Activated T-cell treated with anti-CD3 and anti-CD28 coated beads, Interleukin-2, amount 50 U/mL, for 4 hours (primary cell): ENCODE data around the gene LTB4R. TPM values are rescaled to one million over a fixed set of nuclear protein-coding genes. Genes with fewer than 3 reads are reported as not detected.
"Not testable (repeated sequence)": the region's sequence is repeated elsewhere in the genome, so short reads cannot be mapped to it uniquely, and the experiment has no call there.

Experiments
- ATAC-seq, 2 donors: fragments of 200-7000 bp; cut with Tn5 transposase; one replicate each; pipeline ENCODE4 v1.10.0; 2021
- DNase-seq: peaks from one replicate; pipeline ENCODE4 v3.0.0-alpha.2; 2020
- H3K27me3 Mint-ChIP-seq: one replicate; pipeline ENCODE4 v1.8.0; 2021; ENCODE audit warnings: low read depth, mixed read lengths
- H3K36me3 Mint-ChIP-seq: one replicate; pipeline ENCODE4 v1.8.0; 2022; ENCODE audit warnings: mixed read lengths; ENCODE audit not compliant: insufficient read depth
- H3K4me1 Mint-ChIP-seq: one replicate; pipeline ENCODE4 v1.8.0; 2021; ENCODE audit warnings: low read depth, mixed read lengths
- H3K4me3 Mint-ChIP-seq: one replicate; pipeline ENCODE4 v1.8.0; 2021; ENCODE audit warnings: mild to moderate bottlenecking, moderate library complexity, mixed read lengths
- H3K9me3 Mint-ChIP-seq: one replicate; pipeline ENCODE4 v1.8.0; 2021; ENCODE audit warnings: mixed read lengths
- total RNA-seq, 3 donors: library from RNA; stranded (reverse); gene quantifications; one replicate each; pipeline ENCODE4 v1.2.1, GENCODE V29; 2021

LTB4R gene
- total RNA-seq, 3 donors from 2014 or later, result 7.0 to 8.0 (median 7.8) TPM

- no peaks in the 10 kb centered on the region for H3K36me3 Mint-ChIP-seq
- no peak for ATAC-seq
- H3K4me1 Mint-ChIP-seq, result peaks cover 49% of the 10 kb centered on the region
- no peak overlapping the region for H3K4me3 Mint-ChIP-seq
- DNase-seq, result no peak
- H3K27me3 Mint-ChIP-seq, result no peaks in the 10 kb centered on the region
- H3K9me3 Mint-ChIP-seq, result no peaks in the 10 kb centered on the region
These were observed 5.3 kb downstream of the LTB4R start for GRCh38 chr14:24316597-24316950.

- peaks cover 41% of the 10 kb centered on the region for H3K4me1 Mint-ChIP-seq
- no peaks in the 10 kb centered on the region for H3K36me3 Mint-ChIP-seq
- DNase-seq (no peak), ATAC-seq (peak; percentile 42 to 47)
- H3K27me3 Mint-ChIP-seq, result no peaks in the 10 kb centered on the region
- no peak overlapping the region for H3K4me3 Mint-ChIP-seq
- no peaks in the 10 kb centered on the region for H3K9me3 Mint-ChIP-seq
These were observed 6.0 kb downstream of the LTB4R start for GRCh38 chr14:24317141-24317928.

- H3K9me3 Mint-ChIP-seq, result no peaks in the 10 kb centered on the region
- H3K4me3 Mint-ChIP-seq, result no peak overlapping the region
- no peaks in the 10 kb centered on the region for H3K36me3 Mint-ChIP-seq
- H3K27me3 Mint-ChIP-seq, result no peaks in the 10 kb centered on the region
- ATAC-seq, result no peak
- DNase-seq, result no peak
- peaks cover 8% of the 10 kb centered on the region for H3K4me1 Mint-ChIP-seq
These were observed 10.1 kb downstream of the LTB4R start for GRCh38 chr14:24321212-24321975.

GRCh38 chr14:24322672-24323071 lies 11.4 kb downstream of the LTB4R start:
- Mint-ChIP-seq H3K4me3 (no peak overlapping the region), H3K36me3 (no peaks in the 10 kb centered on the region), H3K27me3 (no peaks in the 10 kb centered on the region), H3K4me1 (peaks cover 8% of the 10 kb centered on the region), H3K9me3 (no peaks in the 10 kb centered on the region)
- no peak for DNase-seq
- ATAC-seq, result no peak

GRCh38 chr14:24323341-24323740 lies 12.0 kb downstream of the LTB4R start:
- Mint-ChIP-seq H3K4me1 (peaks cover 11% of the 10 kb centered on the region), H3K9me3 (no peaks in the 10 kb centered on the region), H3K27me3 (no peaks in the 10 kb centered on the region), H3K36me3 (no peaks in the 10 kb centered on the region), H3K4me3 (no peak overlapping the region)
- DNase-seq, result no peak
- no peak for ATAC-seq

GRCh38 chr14:24324024-24324423 lies 12.7 kb downstream of the LTB4R start:
- no peaks in the 10 kb centered on the region for H3K9me3 Mint-ChIP-seq
- DNase-seq, result no peak
- peaks cover 3% of the 10 kb centered on the region for H3K27me3 Mint-ChIP-seq
- no peak overlapping the region for H3K4me3 Mint-ChIP-seq
- H3K4me1 Mint-ChIP-seq, result peaks cover 18% of the 10 kb centered on the region
- no peaks in the 10 kb centered on the region for H3K36me3 Mint-ChIP-seq
- ATAC-seq, result no peak

GRCh38 chr14:24325041-24325530 lies 13.8 kb downstream of the LTB4R start:
- ATAC-seq (no peak), DNase-seq (no peak)
- Mint-ChIP-seq H3K9me3 (no peaks in the 10 kb centered on the region), H3K4me3 (no peak overlapping the region), H3K36me3 (no peaks in the 10 kb centered on the region), H3K27me3 (peaks cover 3% of the 10 kb centered on the region), H3K4me1 (peaks cover 26% of the 10 kb centered on the region)

GRCh38 chr14:24325963-24326362 lies 14.7 kb downstream of the LTB4R start:
- DNase-seq (no peak), ATAC-seq (no peak)
- Mint-ChIP-seq H3K9me3 (no peaks in the 10 kb centered on the region), H3K4me3 (no peak overlapping the region), H3K27me3 (peaks cover 3% of the 10 kb centered on the region), H3K36me3 (no peaks in the 10 kb centered on the region), H3K4me1 (peaks cover 33% of the 10 kb centered on the region)

- Mint-ChIP-seq H3K27me3 (peaks cover 4% of the 10 kb centered on the region), H3K36me3 (no peaks in the 10 kb centered on the region), H3K4me1 (peaks cover 43% of the 10 kb centered on the region), H3K9me3 (no peaks in the 10 kb centered on the region), H3K4me3 (no peak overlapping the region)
- DNase-seq (no peak), ATAC-seq (no peak)
These were observed 16.0 kb downstream of the LTB4R start for GRCh38 chr14:24327303-24327702.

- ATAC-seq, H3K27me3 Mint-ChIP-seq, H3K4me3 Mint-ChIP-seq, DNase-seq, H3K36me3 Mint-ChIP-seq, H3K9me3 Mint-ChIP-seq: not testable (repeated sequence)
- H3K4me1 Mint-ChIP-seq, result peaks cover 47% of the 10 kb centered on the region
These were observed 16.6 kb downstream of the LTB4R start for GRCh38 chr14:24327914-24328313.

GRCh38 chr14:24329073-24329663 lies 17.9 kb downstream of the LTB4R start:
- Mint-ChIP-seq H3K4me3 (no peak overlapping the region), H3K9me3 (no peaks in the 10 kb centered on the region), H3K4me1 (peaks cover 59% of the 10 kb centered on the region)

GRCh38 chr14:24329736-24330135 lies 18.4 kb downstream of the LTB4R start:
- ATAC-seq, result peak in 1 of 2 donors; percentile 50
- no peaks in the 10 kb centered on the region for H3K36me3 Mint-ChIP-seq
- DNase-seq, result peak; percentile 37
- H3K4me1 Mint-ChIP-seq, result peaks cover 61% of the 10 kb centered on the region
- no peaks in the 10 kb centered on the region for H3K9me3 Mint-ChIP-seq
- H3K4me3 Mint-ChIP-seq, result no peak overlapping the region
- H3K27me3 Mint-ChIP-seq, result peaks cover 12% of the 10 kb centered on the region

More at GRCh38 chr14:24329073-24329663, 17.9 kb downstream of the LTB4R start:
- Mint-ChIP-seq H3K27me3 (peaks cover 10% of the 10 kb centered on the region), H3K36me3 (no peaks in the 10 kb centered on the region)
- DNase-seq (no peak), ATAC-seq (no peak)

- Mint-ChIP-seq H3K4me3 (no peak overlapping the region), H3K27me3 (peaks cover 19% of the 10 kb centered on the region), H3K9me3 (no peaks in the 10 kb centered on the region), H3K36me3 (peaks cover 3% of the 10 kb centered on the region), H3K4me1 (peaks cover 64% of the 10 kb centered on the region)
- DNase-seq, result no peak
- ATAC-seq, result no peak
These were observed 19.8 kb downstream of the LTB4R start for GRCh38 chr14:24330973-24331674.

- peaks cover 19% of the 10 kb centered on the region for H3K27me3 Mint-ChIP-seq
- peaks cover 8% of the 10 kb centered on the region for H3K36me3 Mint-ChIP-seq
- H3K9me3 Mint-ChIP-seq, result no peaks in the 10 kb centered on the region
- peak overlapping the region; percentile 78 for H3K4me3 Mint-ChIP-seq
- DNase-seq (no peak), ATAC-seq (no peak)
- H3K4me1 Mint-ChIP-seq, result peaks cover 64% of the 10 kb centered on the region
These were observed 20.5 kb downstream of the LTB4R start for GRCh38 chr14:24331731-24332267.
